Pancreas (tissue), 10 donors: ENCODE results near the gene CMTM8. TPM values are rescaled to one million over a fixed set of nuclear protein-coding genes. Genes with fewer than 3 reads are reported as not detected.

ENCODE experiments used
- ATAC-seq, 4 donors: fragments of 200-7000 bp; cut with Tn5 transposase; one replicate each; pipeline versions ENCODE4 v1.8.0 to v1.9.1; 2020; ENCODE audit warnings: mild to moderate bottlenecking in 4 of 4, moderate library complexity in 4 of 4
- DNase-seq, 6 donors: peaks; one replicate each; pipeline ENCODE4 v3.0.0-alpha.2; 2020
- FAIRE-seq: peaks from 2 replicates; lab custom pipeline; 2012; peaks lifted over from hg19 to GRCh38; lab: Jason Lieb, UNC
- H3K27ac ChIP-seq, 4 donors: fragments of 200-600 bp; sonication (generic); 1 replicate in 3 of 4; 2 replicates in 1 of 4; pipeline versions ENCODE4 v1.5.0 to v1.8.0; 2020
- H3K27me3 ChIP-seq, 4 donors: fragments of 200-600 bp; one replicate each; pipeline ENCODE4 v1.8.0; 2021
- H3K36me3 ChIP-seq, 3 donors: fragments of 200-600 bp; sonication (generic) in 1 of 3; one replicate each; pipeline versions ENCODE4 v1.5.0 to v1.8.0; 2020 to 2021
- H3K4me1 ChIP-seq, 3 donors: fragments of 200-600 bp; one replicate each; pipeline ENCODE4 v1.8.0; 2021
- H3K4me3 ChIP-seq, 4 donors: fragments of 200-600 bp; sonication (generic) in 2 of 4; one replicate each; pipeline versions ENCODE4 v1.5.0 to v1.8.0; 2020 to 2021
- H3K9me3 ChIP-seq, 4 donors: fragments of 200-600 bp; one replicate each; pipeline ENCODE4 v1.8.0; 2021
- CTCF ChIP-seq, 4 donors: fragments of 200-600 bp; sonication (generic) in 3 of 4; IDR thresholded peaks; one replicate each; pipeline versions ENCODE4 v1.5.0 to v1.8.0; 2021; ENCODE audit warnings: antibody characterized with exemption in 4 of 4
- WGBS, 2 donors: extraction: QIAGEN DNeasy Blood & Tissue Kit; methylation state at CpG; one replicate each; pipeline ENCODE4 v1.1.7; 2013; 5-methylcytosine and 5-hydroxymethylcytosine counted together
- intact Hi-C, 3 donors: fragments of 100-400 bp; cut with DNase I; formaldehyde crosslinking; loops; one replicate each; pipeline versions ENCODE4 v1.11.1 to v1.14.2; 2022
- polyA plus RNA-seq, 2 donors: library from polyadenylated mRNA; stranded (reverse); fragments of 200-250 nt; gene quantifications; one replicate each; pipeline ENCODE4 v1.2.3, GENCODE V29; 2013
- total RNA-seq, 6 donors: library from RNA; stranded (reverse); fragmentation: NEBNext Ultra II Directional in 4 of 6; extraction: Animal tissue kit (Norgen Biotek cat#: 25700) in 4 of 6; gene quantifications; one replicate each; pipeline versions ENCODE4 v1.2.1 to v1.2.4, GENCODE V29; 2021 to 2023
- donor health status: healthy with polysubstance abuse.
- donor health status: DM: no; HTN: no; CAD: no; lungs with moderate emphysema.
- donor health status: DM: no; HTN: no; CAD: no.
- donor health status: control.
- donor health status: control.
- donor health status: Bipolar disorder and iron deficiency.
- donor health status: DM: yes; HTN: yes; CAD: no.
- donor health status: DM: no; HTN: no; CAD: no.
- donor health status: DM: no; HTN: no; CAD: no.
- donor health status: DM: yes; HTN: yes; CAD: no.

The CMTM8 gene
- total and polyA plus RNA-seq, 8 donors = 11.0 to 23.7 (median 16.7) TPM

- DNase-seq = no peak
These were observed 137.6 kb downstream of the CMTM8 start for GRCh38 chr3:32376115-32376514.

GRCh38 chr3:32379831-32380500 lies 141.5 kb downstream of the CMTM8 start:
- intact Hi-C loops = loop anchor here in 1 of 3 donors (10.0 kb wide), 1 partner anchor 85 kb away; no protein-coding TSS in a partner anchor
- Histone ChIP-seq H3K27ac (no peak overlapping the region), H3K27me3 (no peaks in the 10 kb centered on the region), H3K36me3 (no peaks in the 10 kb centered on the region), H3K4me3 (no peak overlapping the region), H3K9me3 (no peaks in the 10 kb centered on the region), H3K4me1 (no peaks in the 10 kb centered on the region)
- 86 to 88% methylated on average over 10 of the region's 10 CpGs for WGBS, 2 donors
- no peak for TF ChIP-seq CTCF (IDR thresholded peaks at IDR 0.05)
- no peak for FAIRE-seq
- no peak for DNase-seq
- no peak for ATAC-seq

More at GRCh38 chr3:32376115-32376514, 137.6 kb downstream of the CMTM8 start:
- no peak for ATAC-seq
- Histone ChIP-seq H3K27ac (no peak overlapping the region), H3K9me3 (no peaks in the 10 kb centered on the region), H3K4me3 (no peak overlapping the region), H3K4me1 (peaks cover 0 to 4% (median 4%) of the 10 kb centered on the region in 3 donors), H3K36me3 (no peaks in the 10 kb centered on the region), H3K27me3 (no peaks in the 10 kb centered on the region)
- intact Hi-C loops = no loop called here
- no peak for TF ChIP-seq CTCF (IDR thresholded peaks at IDR 0.05)
- no peak for FAIRE-seq
- WGBS, 2 donors = 63 to 76% methylated on average over 2 of the region's 2 CpGs

GRCh38 chr3:32381922-32382321 lies 143.4 kb downstream of the CMTM8 start:
- H3K36me3 ChIP-seq = no peaks in the 10 kb centered on the region
- peak in 1 of 4 donors; percentile 28 for ATAC-seq
- H3K4me1 ChIP-seq = no peaks in the 10 kb centered on the region
- no peak for FAIRE-seq
- 86 to 94% methylated on average over 7 of the region's 7 CpGs for WGBS, 2 donors
- no peak overlapping the region for H3K27ac ChIP-seq
- intact Hi-C loops = loop anchor here in 1 of 3 donors (10.0 kb wide), 1 partner anchor 83 kb away; no protein-coding TSS in a partner anchor
- H3K27me3 ChIP-seq = no peaks in the 10 kb centered on the region
- no peak for TF ChIP-seq CTCF (IDR thresholded peaks at IDR 0.05)
- no peaks in the 10 kb centered on the region for H3K9me3 ChIP-seq
- no peak overlapping the region for H3K4me3 ChIP-seq
- DNase-seq = no peak

- TF ChIP-seq CTCF (IDR thresholded peaks at IDR 0.05) = no peak
- no peaks in the 10 kb centered on the region for H3K4me1 ChIP-seq
- H3K4me3 ChIP-seq = no peak overlapping the region
- no peak for DNase-seq
- H3K36me3 ChIP-seq = no peaks in the 10 kb centered on the region
- 69 to 77% methylated on average over 2 of the region's 2 CpGs for WGBS, 2 donors
- H3K27ac ChIP-seq = no peak overlapping the region
- FAIRE-seq = no peak
- H3K9me3 ChIP-seq = no peaks in the 10 kb centered on the region
- intact Hi-C loops = loop anchor here in 1 of 3 donors (10.0 kb wide), 1 partner anchor 82 kb away; no protein-coding TSS in a partner anchor
- H3K27me3 ChIP-seq = no peaks in the 10 kb centered on the region
- ATAC-seq = no peak
These were observed 144.7 kb downstream of the CMTM8 start for GRCh38 chr3:32383136-32383711.

- Histone ChIP-seq H3K36me3 (no peaks in the 10 kb centered on the region), H3K27me3 (no peaks in the 10 kb centered on the region), H3K9me3 (no peaks in the 10 kb centered on the region), H3K27ac (no peak overlapping the region), H3K4me3 (no peak overlapping the region), H3K4me1 (no peaks in the 10 kb centered on the region)
- WGBS, 2 donors = 29 to 34% methylated on average over 5 of the region's 5 CpGs
- FAIRE-seq = no peak
- intact Hi-C loops = loop anchor here in 1 of 3 donors (10.0 kb wide), 1 partner anchor 80 kb away; no protein-coding TSS in a partner anchor
- no peak for DNase-seq
- no peak for TF ChIP-seq CTCF (IDR thresholded peaks at IDR 0.05)
- peak in 3 of 4 donors; percentile 42 to 83 (median 72) for ATAC-seq
These were observed 146.5 kb downstream of the CMTM8 start for GRCh38 chr3:32384938-32385337.
